ENCODE measurements around the gene TAF1. TPM values are rescaled to one million over a fixed set of nuclear protein-coding genes. Genes with fewer than 3 reads are reported as not detected.

TAF1 gene
- total and polyA plus RNA-seq, 10 donors: 7.0 to 84.3 (median 68.9) TPM

DNA sequence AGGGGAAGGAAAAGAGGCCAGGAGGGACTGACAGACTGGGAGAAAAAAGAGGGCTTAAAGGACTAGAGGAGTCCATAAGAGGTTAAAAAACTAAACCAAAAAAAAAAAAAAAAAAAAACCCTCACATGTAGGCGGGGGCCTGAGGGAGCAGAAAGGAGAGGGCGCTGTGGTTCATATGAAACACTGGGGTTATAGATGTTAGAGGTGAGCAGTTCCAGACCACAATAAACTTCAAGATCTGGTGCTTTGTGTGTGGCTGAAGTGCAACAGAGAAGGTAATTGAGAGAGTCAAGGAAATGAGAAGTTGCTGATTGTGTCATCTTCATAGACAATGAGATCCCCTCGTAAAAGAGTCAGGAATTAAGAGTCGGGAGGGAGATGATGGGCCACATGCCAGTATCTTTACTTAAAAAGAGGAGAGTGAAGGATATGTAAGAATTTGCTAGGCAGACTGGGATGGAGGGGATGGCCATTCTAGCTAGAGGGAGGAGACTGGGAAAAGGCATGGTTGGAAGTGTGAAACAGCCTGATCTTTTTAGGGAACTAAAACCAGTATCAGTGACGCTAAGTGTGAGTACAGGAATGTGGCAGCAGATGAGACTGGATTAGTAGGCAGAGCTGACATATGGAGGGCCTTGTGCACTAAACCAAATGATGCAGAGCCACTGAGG is 148.3 kb downstream of the TAF1 start:
- Histone ChIP-seq H3K4me3 (no peak overlapping the region), H3K9me3 (peaks cover 0 to 9% (median 0%) of the 10 kb centered on the region in 8 donors), H3K4me1 (no peaks in the 10 kb centered on the region), H3K36me3 (no peaks in the 10 kb centered on the region), H3K27ac (no peak overlapping the region), H3K27me3 (replicated peaks in 1 of 7) (no peaks in the 10 kb centered on the region)
- WGBS, 5 donors: 20 to 54% (median 34%) methylated on average over 5 of the region's 5 CpGs
- intact Hi-C loops (cut with DNase I; ENCODE audit: low total_unique reads): no loop called here
- TF ChIP-seq, protein P1, sequence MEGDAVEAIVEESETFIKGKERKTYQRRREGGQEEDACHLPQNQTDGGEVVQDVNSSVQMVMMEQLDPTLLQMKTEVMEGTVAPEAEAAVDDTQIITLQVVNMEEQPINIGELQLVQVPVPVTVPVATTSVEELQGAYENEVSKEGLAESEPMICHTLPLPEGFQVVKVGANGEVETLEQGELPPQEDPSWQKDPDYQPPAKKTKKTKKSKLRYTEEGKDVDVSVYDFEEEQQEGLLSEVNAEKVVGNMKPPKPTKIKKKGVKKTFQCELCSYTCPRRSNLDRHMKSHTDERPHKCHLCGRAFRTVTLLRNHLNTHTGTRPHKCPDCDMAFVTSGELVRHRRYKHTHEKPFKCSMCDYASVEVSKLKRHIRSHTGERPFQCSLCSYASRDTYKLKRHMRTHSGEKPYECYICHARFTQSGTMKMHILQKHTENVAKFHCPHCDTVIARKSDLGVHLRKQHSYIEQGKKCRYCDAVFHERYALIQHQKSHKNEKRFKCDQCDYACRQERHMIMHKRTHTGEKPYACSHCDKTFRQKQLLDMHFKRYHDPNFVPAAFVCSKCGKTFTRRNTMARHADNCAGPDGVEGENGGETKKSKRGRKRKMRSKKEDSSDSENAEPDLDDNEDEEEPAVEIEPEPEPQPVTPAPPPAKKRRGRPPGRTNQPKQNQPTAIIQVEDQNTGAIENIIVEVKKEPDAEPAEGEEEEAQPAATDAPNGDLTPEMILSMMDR (IDR thresholded peaks at IDR 0.05 in 8 of 11, conservative IDR thresholded peaks at IDR 0.05 in 3 of 11): no peak
- DNase-seq: no peak

DNA sequence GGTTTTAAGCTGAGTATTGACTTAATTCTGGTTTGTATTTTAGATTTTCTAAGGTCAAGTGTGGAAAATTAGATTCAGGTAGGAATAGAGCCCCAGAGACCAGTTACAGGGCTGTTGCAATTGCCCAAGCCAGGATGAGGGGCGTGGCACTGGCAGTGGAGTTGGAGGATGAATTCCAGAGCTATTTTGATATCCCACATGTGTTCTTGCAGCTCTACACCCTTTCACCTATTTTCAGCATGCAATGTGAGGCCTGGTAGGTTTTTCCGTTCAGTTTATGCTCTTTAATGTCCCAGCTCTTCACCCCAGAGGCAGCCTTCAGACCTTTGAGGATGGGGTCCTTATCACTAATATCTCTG is 148.9 kb downstream of the TAF1 start:
- TF ChIP-seq, protein P1 (IDR thresholded peaks at IDR 0.05 in 8 of 11, conservative IDR thresholded peaks at IDR 0.05 in 3 of 11): no peak
- TF ChIP-seq POLR2AphosphoS5 (IDR thresholded peaks at IDR 0.05) (no peak), POLR2A (IDR thresholded peaks at IDR 0.05) (no peak)
- WGBS, 5 donors: 55 to 88% (median 78%) methylated on average over 2 of the region's 2 CpGs
- H3K27me3 ChIP-seq (replicated peaks in 1 of 7): no peaks in the 10 kb centered on the region
- no peaks in the 10 kb centered on the region for H3K36me3 ChIP-seq
- no peak overlapping the region for H3K27ac ChIP-seq
- intact Hi-C loops (cut with DNase I; ENCODE audit: low total_unique reads): no loop called here
- no peak for DNase-seq
- no peak overlapping the region for H3K4me3 ChIP-seq
- peaks cover 0 to 9% (median 0%) of the 10 kb centered on the region in 8 donors for H3K9me3 ChIP-seq
- no peaks in the 10 kb centered on the region for H3K4me1 ChIP-seq

Small RNA genes lying within 50 kb of the gene (small RNA-seq; reads per million reads assigned to genes)
- gene AL590762.4 (0 reads per million in 4 donors), gene RF00019 (0 reads per million in 4 donors)

Other genes starting within 250 kb of the TAF1 start
- gene MED12, start 247.8 kb upstream of the TAF1 start, total RNA-seq: 100 to 1,000 TPM in 3 of 7 donors, 10 to 100 TPM in 4; 90.0 to 151 (median 98.7) TPM
- gene MED12, start 247.8 kb upstream of the TAF1 start, polyA plus RNA-seq: 10 to 100 TPM in 1 of 3 donors, 1 to 10 TPM in 2; 5.2 to 15.6 (median 5.3) TPM
- 1 to 10 TPM in 4 of 7 donors, under 1 TPM in 3; 0.66 to 2.5 (median 1.2) TPM for gene NLGN3, start 221.5 kb upstream of the TAF1 start, total RNA-seq
- gene NLGN3, start 221.5 kb upstream of the TAF1 start, polyA plus RNA-seq: under 1 TPM; 0.14 to 0.58 (median 0.48) TPM
- not detected for gene GJB1, start 143.1 kb upstream of the TAF1 start, total RNA-seq
- not detected for gene GJB1, start 143.1 kb upstream of the TAF1 start, polyA plus RNA-seq
- 10 to 100 TPM; 22.2 to 34.5 (median 23.3) TPM for gene ZMYM3, start 112.2 kb upstream of the TAF1 start, total RNA-seq
- gene ZMYM3, start 112.2 kb upstream of the TAF1 start, polyA plus RNA-seq: 10 to 100 TPM in 1 of 3 donors, 1 to 10 TPM in 2; 6.3 to 13.1 (median 8.7) TPM
- gene NONO, start 82.7 kb upstream of the TAF1 start, total RNA-seq: 100 to 1,000 TPM; 218 to 249 (median 234) TPM
- gene NONO, start 82.7 kb upstream of the TAF1 start, polyA plus RNA-seq: 100 to 1,000 TPM; 101 to 128 (median 112) TPM
- 1 to 10 TPM; 1.5 to 8.3 (median 3.1) TPM for gene ITGB1BP2, start 64.6 kb upstream of the TAF1 start, total RNA-seq
- 1 to 10 TPM; 1.4 to 1.8 (median 1.7) TPM for gene ITGB1BP2, start 64.6 kb upstream of the TAF1 start, polyA plus RNA-seq
- 100 to 1,000 TPM; 216 to 393 (median 242) TPM for gene OGT, start 166.7 kb downstream of the TAF1 start, total RNA-seq
- 100 to 1,000 TPM in 1 of 3 donors, 10 to 100 TPM in 2; 76.8 to 101 (median 87.3) TPM for gene OGT, start 166.7 kb downstream of the TAF1 start, polyA plus RNA-seq
- gene GCNA, start 212.1 kb downstream of the TAF1 start, total RNA-seq: 10 to 100 TPM in 1 of 7 donors, 1 to 10 TPM in 6; 1.9 to 12.8 (median 4.4) TPM
- gene GCNA, start 212.1 kb downstream of the TAF1 start, polyA plus RNA-seq: 1 to 10 TPM; 1.8 to 2.4 (median 1.9) TPM